HG02623 (cell line): Measurements from ENCODE around the gene RAB11B.
"Not testable (repeated sequence)": the region's sequence is repeated elsewhere in the genome, so short reads cannot be mapped to it uniquely, and the experiment has no call there.

Experiments
- ATAC-seq: cut with Tn5 transposase; IDR thresholded peaks from one replicate; pipeline ENCODE4 v1.9.1; 2021; ENCODE audit warnings: moderate library complexity; ENCODE audit not compliant: unreplicated experiment

RAB11B gene

GRCh38 chr19:8389891-8390616, at the start of gene RAB11B:
RAB11B (plus strand) TSS chr19:8390360; CDS start chr19:8390417, 57 bp downstream.
- ATAC-seq: peak; percentile 89

GRCh38 chr19:8341504-8341903, 48.7 kb upstream of the RAB11B start:
- ATAC-seq: not testable (repeated sequence)

DNA sequence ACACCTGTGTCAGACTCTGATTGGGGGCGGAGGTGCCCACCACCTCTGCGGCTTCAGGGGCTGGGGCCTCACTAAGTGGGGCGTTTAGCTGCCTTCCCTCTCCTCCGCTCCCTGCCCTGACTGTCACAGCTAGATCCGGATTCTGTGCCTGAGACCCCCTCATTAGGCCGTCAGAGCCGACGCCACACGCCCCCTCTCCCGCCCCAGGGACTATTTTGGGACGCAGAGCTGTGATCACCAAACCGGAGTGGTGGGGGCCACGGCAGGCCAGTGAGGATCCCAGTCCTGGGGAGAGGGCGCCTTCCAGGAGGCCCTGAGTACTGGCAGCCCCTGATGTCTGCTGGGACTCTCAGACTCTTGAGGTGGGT, 47.9 kb upstream of the RAB11B start:
- no peak for ATAC-seq

GRCh38 chr19:8342684-8343482, 47.3 kb upstream of the RAB11B start, which contains the start of gene KANK3:
KANK3 (minus strand) TSS chr19:8343262; CDS start chr19:8337828, 5,434 bp downstream.
- ATAC-seq: peak; percentile 88

DNA sequence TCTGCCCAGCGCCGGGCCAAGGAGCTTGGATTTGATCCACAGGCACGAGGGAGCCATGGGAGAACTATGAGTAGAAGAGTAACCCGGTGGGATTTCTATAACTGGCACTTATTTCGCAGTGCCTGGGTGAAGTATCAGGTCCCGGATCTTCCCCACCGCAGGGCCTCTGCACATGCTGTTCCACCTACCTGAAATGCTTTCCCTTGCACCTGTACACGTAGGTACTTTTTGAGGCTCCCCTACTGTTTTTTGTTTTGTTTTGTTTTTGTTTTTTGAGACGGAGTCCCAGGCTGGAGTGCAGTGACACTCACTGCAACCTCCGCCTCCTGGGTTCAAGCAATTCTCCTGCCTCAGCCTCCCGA, 46.7 kb upstream of the RAB11B start:
- no peak for ATAC-seq

- not testable (repeated sequence) for ATAC-seq
Observed at GRCh38 chr19:8349629-8350372, 40.4 kb upstream of the RAB11B start.

DNA sequence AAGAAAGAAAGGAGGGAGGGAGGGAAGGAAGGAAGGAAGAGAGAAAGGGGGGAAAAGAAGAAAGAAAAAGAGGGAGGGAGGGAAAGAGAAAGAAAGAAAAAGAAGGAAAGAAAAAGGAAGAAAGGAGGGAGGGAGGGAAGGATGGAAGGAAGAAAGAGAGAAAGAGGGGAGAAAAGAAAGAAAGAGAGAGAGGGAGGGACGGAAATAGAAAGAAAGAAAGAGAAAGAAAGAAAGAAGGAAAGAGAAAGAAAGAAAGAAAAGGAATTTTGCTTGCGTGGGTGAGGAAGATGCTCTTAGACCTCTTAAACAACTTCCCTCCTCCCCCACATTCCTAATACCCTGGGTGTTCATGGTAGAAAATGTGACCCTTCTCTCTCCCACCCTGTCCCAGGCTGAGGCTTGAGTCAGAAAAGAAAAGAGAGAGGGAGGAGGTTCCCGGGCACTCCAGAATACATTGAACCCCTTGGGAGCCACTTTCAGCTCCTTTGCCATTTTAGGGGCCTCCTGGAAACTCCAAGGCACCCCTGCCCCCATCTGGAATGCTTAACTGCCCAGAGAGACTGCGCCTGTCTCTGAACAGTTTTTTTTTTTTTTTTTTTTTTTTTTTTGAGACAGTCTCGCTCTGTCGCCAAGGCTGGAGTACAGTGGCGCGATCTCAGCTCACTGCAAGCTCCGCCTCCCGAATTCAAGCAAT, 37.9 kb upstream of the RAB11B start:
- ATAC-seq: no peak

DNA sequence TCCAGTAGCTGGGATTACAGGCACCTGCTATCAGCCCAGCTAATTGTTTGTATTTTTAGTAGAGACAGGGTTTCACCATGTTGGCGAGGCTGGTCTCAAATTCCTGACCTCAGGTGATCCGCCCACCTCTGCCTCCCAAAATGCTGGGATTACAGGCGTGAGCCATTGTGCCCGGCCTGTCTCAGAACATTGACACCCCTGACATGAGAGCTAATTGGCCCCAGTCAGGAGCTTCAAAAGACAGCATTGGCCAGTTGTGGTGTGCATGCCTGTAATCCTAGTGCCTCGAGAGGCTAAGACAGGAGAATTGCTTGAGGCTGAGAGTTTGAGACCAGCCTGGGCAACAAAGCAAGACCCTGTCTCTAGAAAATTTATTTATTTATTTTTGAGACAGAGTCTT, 37.3 kb upstream of the RAB11B start:
- ATAC-seq: not testable (repeated sequence)

DNA sequence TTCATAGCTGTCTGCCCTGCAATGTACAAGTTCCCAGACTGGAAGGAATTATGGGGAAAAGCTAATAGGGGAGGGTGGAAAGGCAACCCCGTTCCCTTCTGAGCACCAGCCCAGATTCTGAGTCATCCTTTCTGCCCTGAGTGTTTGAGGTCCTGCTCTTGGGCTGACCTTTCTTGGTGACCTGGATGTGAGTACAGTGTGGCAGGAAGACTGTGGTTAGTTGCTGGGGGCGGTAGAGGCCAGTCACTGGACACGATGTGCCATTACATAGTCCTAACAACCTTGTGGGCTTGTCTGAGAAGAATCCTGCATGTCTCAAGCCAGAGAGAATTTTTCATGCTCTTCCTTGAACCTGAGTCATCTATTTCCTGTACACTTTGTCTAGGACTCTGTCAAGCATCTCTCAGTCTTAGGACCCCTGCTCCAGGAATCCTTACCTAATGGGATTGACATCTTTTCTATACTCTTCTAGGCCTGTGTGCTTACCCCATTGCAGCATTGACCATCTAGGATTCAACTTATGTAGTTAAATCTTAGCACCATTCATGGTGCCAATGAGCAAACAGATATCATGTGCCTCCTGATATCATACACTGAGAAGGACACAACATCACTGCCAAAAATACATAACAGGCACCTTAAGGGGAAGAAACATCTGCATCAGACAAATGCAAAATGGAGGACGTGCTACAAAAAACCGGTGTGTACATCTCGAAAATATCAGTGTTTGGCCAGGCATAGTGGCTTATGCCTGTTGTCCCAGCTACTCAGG, 34.3 kb upstream of the RAB11B start:
- no peak for ATAC-seq

DNA sequence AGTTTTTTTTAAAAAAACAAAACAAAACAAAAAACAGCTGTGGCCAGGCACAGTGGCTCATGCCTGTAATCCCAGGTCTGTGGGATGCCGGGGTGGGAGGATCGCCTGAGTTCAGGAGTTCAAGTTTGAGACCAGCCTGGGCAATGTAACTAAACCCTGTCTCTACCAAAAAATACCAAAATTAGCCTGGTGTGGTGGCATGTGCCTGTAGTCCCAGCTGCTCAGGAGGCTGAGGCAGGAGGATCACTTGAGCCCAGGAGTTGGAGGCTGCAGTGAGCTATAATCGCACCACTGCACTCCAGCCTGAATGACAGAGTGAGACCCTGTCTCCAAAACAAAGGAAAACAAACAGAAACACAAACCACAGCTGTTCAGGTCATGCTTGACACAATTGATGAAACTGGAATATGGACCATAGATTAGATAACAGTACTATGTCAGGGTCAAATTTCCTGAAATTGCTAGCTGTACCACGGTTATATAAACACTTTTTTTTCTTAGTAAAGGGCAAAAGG, 33.1 kb upstream of the RAB11B start:
- no peak for ATAC-seq

GRCh38 chr19:8358948-8359347, 31.2 kb upstream of the RAB11B start:
- no peak for ATAC-seq

- no peak for ATAC-seq
Observed at GRCh38 chr19:8360196-8360595, 30.0 kb upstream of the RAB11B start.

- no peak for ATAC-seq
Observed at GRCh38 chr19:8361921-8362793, 28.0 kb upstream of the RAB11B start.

DNA sequence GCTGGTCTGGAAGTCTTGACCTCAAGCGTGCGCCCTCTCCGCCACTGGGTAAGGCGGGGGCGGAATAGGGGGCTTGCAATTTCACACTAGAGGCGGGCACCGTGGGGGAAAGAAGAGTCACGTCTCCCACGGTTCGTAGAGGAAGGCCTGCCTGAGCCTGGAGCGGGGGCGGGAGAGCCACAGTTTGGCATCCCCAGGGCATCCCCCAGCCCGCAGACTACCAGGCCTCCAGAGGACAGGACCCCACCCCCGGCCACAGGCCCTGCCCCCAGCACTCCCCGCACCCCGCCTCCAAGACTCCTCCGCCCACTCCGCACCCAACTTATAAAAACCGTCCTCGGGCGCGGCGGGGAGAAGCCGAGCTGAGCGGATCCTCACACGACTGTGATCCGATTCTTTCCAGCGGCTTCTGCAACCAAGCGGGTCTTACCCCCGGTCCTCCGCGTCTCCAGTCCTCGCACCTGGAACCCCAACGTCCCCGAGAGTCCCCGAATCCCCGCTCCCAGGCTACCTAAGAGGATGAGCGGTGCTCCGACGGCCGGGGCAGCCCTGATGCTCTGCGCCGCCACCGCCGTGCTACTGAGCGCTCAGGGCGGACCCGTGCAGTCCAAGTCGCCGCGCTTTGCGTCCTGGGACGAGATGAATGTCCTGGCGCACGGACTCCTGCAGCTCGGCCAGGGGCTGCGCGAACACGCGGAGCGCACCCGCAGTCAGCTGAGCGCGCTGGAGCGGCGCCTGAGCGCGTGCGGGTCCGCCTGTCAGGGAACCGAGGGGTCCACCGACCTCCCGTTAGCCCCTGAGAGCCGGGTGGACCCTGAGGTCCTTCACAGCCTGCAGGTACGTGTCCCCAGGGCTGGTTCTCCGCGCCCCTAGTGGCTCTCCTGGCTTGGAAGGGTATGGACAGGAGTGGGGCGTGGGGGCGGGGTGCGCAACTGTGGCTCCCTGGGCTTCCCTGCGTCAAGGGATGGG, 26.1 kb upstream of the RAB11B start, which contains the start of gene ANGPTL4:
ANGPTL4 (plus strand) TSS at position 353 of the 969 bp plus-strand sequence; CDS start at position 520, 167 bp downstream.
- no peak for ATAC-seq

- no peak for ATAC-seq
Observed at GRCh38 chr19:8366121-8366581, 24.0 kb upstream of the RAB11B start.

- ATAC-seq: no peak
Observed at GRCh38 chr19:8366961-8367326, 23.2 kb upstream of the RAB11B start.

DNA sequence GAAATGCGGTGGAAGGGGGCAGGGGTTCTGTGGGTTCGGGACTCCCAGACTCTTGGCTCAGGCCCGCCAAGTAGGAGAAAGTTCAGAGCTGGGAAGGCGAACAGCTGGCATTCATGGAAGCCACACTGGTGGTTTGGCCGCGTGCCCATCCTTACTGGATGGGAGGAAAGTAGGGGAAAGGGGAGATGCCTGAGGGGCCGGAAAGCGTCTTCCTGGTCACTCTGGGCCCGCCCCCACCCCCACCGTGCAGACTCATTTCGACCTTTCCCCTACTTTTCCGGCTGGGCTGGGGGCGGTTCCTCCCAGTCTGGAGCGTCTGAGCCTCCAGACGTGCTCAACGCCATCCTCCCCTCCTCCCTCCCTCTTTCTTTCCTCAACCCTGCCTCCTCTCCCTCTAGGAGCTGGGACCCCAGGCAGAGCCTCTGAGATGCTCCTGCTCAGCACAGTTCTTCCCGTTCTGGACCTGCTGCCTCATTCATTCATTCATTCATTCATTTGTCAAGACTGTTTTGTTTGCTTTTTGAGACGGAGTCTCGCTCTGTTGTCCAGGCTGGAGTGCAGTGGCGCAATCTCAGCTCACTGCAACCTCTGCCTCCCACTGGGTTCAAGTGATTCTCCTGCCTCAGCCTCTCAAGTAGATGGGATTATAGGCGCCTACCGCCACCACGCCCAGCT, 22.7 kb upstream of the RAB11B start:
- ATAC-seq: no peak
